K562 (cell line): ENCODE data around the gene CERS2. TPM values are rescaled to one million over a fixed set of nuclear protein-coding genes. Genes with fewer than 3 reads are reported as not detected.

Experiments used
- ARNT ChIP-seq, 2 experiments: fragments of 450-650 bp; IDR thresholded peaks; 2 replicates each; pipeline ENCODE4 v1.6.1; 2016; ENCODE audit warnings: mild to moderate bottlenecking in 1 of 2
- BRD4 ChIP-seq: fragments of 200-600 bp; sonication (generic); IDR thresholded peaks from 2 replicates; pipeline ENCODE4 v1.6.1; 2017; ENCODE audit warnings: inconsistent platforms
- C11orf30 ChIP-seq: fragments of 450-650 bp; IDR thresholded peaks from 2 replicates; pipeline ENCODE4 v1.6.1; 2016; ENCODE audit warnings: low read depth, mild to moderate bottlenecking
- CREB1 ChIP-seq, 2 experiments: sonication (generic) in 1 of 2; formaldehyde crosslinking in 1 of 2; IDR thresholded peaks; 2 replicates each; pipeline versions ENCODE4 v1.6.1 to v1.8.0; 2012 to 2022; ENCODE audit warnings: inconsistent platforms in 1 of 2, mild to moderate bottlenecking in 1 of 2, missing genetic modification reagents in 1 of 2, moderate library complexity in 1 of 2
- CREBBP ChIP-seq: IDR thresholded peaks from one replicate; pipeline ENCODE4 v1.6.1; 2012; ENCODE audit warnings: low read depth, mild to moderate bottlenecking, control low read depth, inconsistent platforms, low read length
- CREM ChIP-seq: IDR thresholded peaks from 2 replicates; pipeline ENCODE4 v1.6.1; 2014; ENCODE audit warnings: antibody characterized with exemption, low read depth
- GABPB1 ChIP-seq: sonication (generic); formaldehyde crosslinking; IDR thresholded peaks from 2 replicates; pipeline ENCODE4 v1.8.0; 2022; ENCODE audit warnings: mild to moderate bottlenecking, missing genetic modification reagents
- GABPB2 ChIP-seq: fragments of 250-450 bp; sonication (Bioruptor Pico); conservative IDR thresholded peaks from 2 replicates; pipeline ENCODE4 v1.5.1; 2021; ENCODE audit warnings: mild to moderate bottlenecking
- GATAD2A ChIP-seq: fragments of 450-650 bp; IDR thresholded peaks from 2 replicates; pipeline ENCODE4 v1.6.1; 2017
- HIVEP1 ChIP-seq: fragments of 250-450 bp; sonication (Bioruptor Pico); IDR thresholded peaks from 2 replicates; pipeline ENCODE4 v1.4.0; 2020; ENCODE audit warnings: mild to moderate bottlenecking
- KDM2B ChIP-seq: fragments of 250-450 bp; sonication (Bioruptor Pico); IDR thresholded peaks from 2 replicates; pipeline ENCODE4 v1.8.0; 2021; ENCODE audit warnings: mild to moderate bottlenecking, moderate library complexity
- KLF16 ChIP-seq: IDR thresholded peaks from 2 replicates; pipeline ENCODE4 v1.6.1; 2016; ENCODE audit warnings: antibody characterized with exemption
- MCM3 ChIP-seq: fragments of 450-650 bp; IDR thresholded peaks from 2 replicates; pipeline ENCODE4 v1.6.1; 2016
- MEIS2 ChIP-seq: fragments of 450-650 bp; IDR thresholded peaks from 2 replicates; pipeline ENCODE4 v1.6.1; 2014; ENCODE audit warnings: mild to moderate bottlenecking; ENCODE audit not compliant: partially characterized antibody
- NBN ChIP-seq: fragments of 450-650 bp; IDR thresholded peaks from 2 replicates; pipeline ENCODE4 v1.6.1; 2016; ENCODE audit warnings: low read depth, mild to moderate bottlenecking
- PTRF ChIP-seq: fragments of 450-650 bp; IDR thresholded peaks from 2 replicates; pipeline ENCODE4 v1.6.1; 2016; ENCODE audit warnings: mild to moderate bottlenecking, missing genetic modification characterization, missing compliant biosample characterization
- RBM17 ChIP-seq: fragments of 200-400 bp; formaldehyde crosslinking; IDR thresholded peaks from 2 replicates; pipeline ENCODE4 v1.6.1; 2017; ENCODE audit warnings: low read depth, mild to moderate bottlenecking, low read length, borderline replicate concordance
- SETDB1 ChIP-seq: IDR thresholded peaks from one replicate; pipeline ENCODE4 v1.6.1; 2012; ENCODE audit warnings: low read length, control low read depth, inconsistent platforms
- SLC30A9 ChIP-seq: fragments of 250-450 bp; sonication (Bioruptor Pico); IDR thresholded peaks from 2 replicates; pipeline ENCODE4 v1.8.0; 2022; ENCODE audit warnings: mild to moderate bottlenecking, moderate library complexity
- TAF1 ChIP-seq: IDR thresholded peaks from 2 replicates; pipeline ENCODE4 v1.6.1; 2011; ENCODE audit warnings: mild to moderate bottlenecking, low read length, moderate library complexity; ENCODE audit not compliant: insufficient read depth, control insufficient read depth, severe bottlenecking; ENCODE audit errors: extremely low read depth
- TCF7L2 ChIP-seq: fragments of 150-350 bp; IDR thresholded peaks from 2 replicates; pipeline ENCODE4 v1.6.1; 2016; ENCODE audit warnings: low read depth, mild to moderate bottlenecking, low read length, moderate library complexity
- TRIM28 ChIP-seq: fragments of 450-650 bp; IDR thresholded peaks from 2 replicates; pipeline ENCODE4 v1.6.1; 2017
- XRCC4 ChIP-seq: IDR thresholded peaks from one replicate; pipeline ENCODE4 v1.6.1; 2011; ENCODE audit not compliant: insufficient read depth, insufficient read length; ENCODE audit errors: extremely low read depth
- ZNF23 ChIP-seq: fragments of 250-450 bp; sonication (Bioruptor Pico); IDR thresholded peaks from 2 replicates; pipeline ENCODE4 v1.4.0; 2020; ENCODE audit warnings: mild to moderate bottlenecking
- ZNF282 ChIP-seq: sonication (generic); formaldehyde crosslinking; IDR thresholded peaks from 2 replicates; pipeline ENCODE4 v1.8.1; 2023; ENCODE audit warnings: missing genetic modification reagents
- ZNF384 ChIP-seq: IDR thresholded peaks from 2 replicates; pipeline ENCODE4 v1.6.1; 2012; ENCODE audit warnings: low read depth, low read length, improper control_type of control experiment
- ZNF41 ChIP-seq: fragments of 250-450 bp; sonication (Bioruptor Pico); conservative IDR thresholded peaks from 2 replicates; pipeline ENCODE4 v1.4.0; 2020; ENCODE audit warnings: mild to moderate bottlenecking
- ZSCAN29 ChIP-seq: fragments of 450-650 bp; IDR thresholded peaks from 2 replicates; pipeline ENCODE4 v1.6.1; 2017
- polyA plus RNA-seq, 8 experiments: library from polyadenylated mRNA; depleted of rRNA in 4 of 8; stranded (reverse) in 5 of 8; unstranded in 3 of 8; fragments of >200 nt; fragmentation: Nextera tagmentation in 2 of 8; fragmentation: Illumina TruSeq in 1 of 8; extraction: Ambion mirVana in 2 of 8; extraction: Trizol in 1 of 8; gene quantifications; 2 replicates each; pipeline versions ENCODE4 v1.2.1 to v1.2.3, GENCODE V29; 2011 to 2014; ENCODE audit warnings: inconsistent platforms in 1 of 8, missing spikeins in 1 of 8
- total RNA-seq, 7 experiments: library from RNA; depleted of rRNA in 6 of 7; stranded (reverse); fragments of >200 nt in 6 of 7; fragmentation: Illumina TruSeq in 2 of 7; extraction: Trizol in 2 of 7; gene quantifications; 2 replicates each; pipeline versions ENCODE4 v1.2.1 to v1.2.3, GENCODE V29; 2011 to 2021; ENCODE audit warnings: low replicate concordance in 1 of 7
- TF ChIP-seq, protein P1 (sequence below), 2 experiments: fragments of 200-800 bp in 1 of 2; sonication (Bioruptor generic) in 1 of 2; sonication (generic) in 1 of 2; formaldehyde crosslinking in 1 of 2; IDR thresholded peaks in 1 of 2; conservative IDR thresholded peaks in 1 of 2; 2 replicates each; pipeline versions ENCODE4 v1.5.0 to v1.6.1; 2016 to 2020; ENCODE audit warnings: missing compliant biosample characterization in 1 of 2, missing genetic modification characterization in 1 of 2, missing genetic modification reagents in 1 of 2
- TF ChIP-seq, protein P2 (sequence below): sonication (generic); formaldehyde crosslinking; IDR thresholded peaks from 2 replicates; pipeline ENCODE4 v1.8.0; 2022; ENCODE audit warnings: mild to moderate bottlenecking, missing genetic modification reagents
- TF ChIP-seq, protein P3 (sequence below): sonication (generic); formaldehyde crosslinking; IDR thresholded peaks from 2 replicates; pipeline ENCODE4 v1.9.0; 2022; ENCODE audit warnings: mild to moderate bottlenecking, missing genetic modification reagents

CERS2 gene
- total and polyA plus RNA-seq, 9 of the 15 experiments (the other 6 are each of a cell fraction or from before 2014, with no cell fraction given), result 23.4 to 295 (median 132) TPM

DNA sequence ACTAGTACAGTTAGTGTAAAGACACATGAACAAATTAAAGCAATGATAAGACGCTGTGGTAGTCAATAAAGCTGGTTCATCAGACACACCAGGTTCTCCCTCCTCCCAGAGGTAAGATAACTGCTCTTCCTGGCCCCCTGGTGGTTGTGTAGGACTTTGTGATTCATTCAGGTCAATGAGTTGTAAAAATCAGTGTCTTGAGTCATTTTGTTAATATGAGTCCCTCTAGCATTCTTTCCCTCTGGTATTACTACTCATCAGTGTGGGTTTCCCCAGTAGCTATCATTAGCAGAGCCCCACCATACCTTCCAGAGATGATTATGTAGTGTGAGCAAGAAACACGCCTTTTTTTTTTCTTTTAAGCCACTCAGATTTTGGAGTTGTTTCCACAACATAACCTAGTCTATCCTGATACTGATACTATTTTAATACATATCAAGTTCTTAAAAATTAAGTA, 52.1 kb downstream of the CERS2 start (continued):
- TF ChIP-seq, protein P1, sequence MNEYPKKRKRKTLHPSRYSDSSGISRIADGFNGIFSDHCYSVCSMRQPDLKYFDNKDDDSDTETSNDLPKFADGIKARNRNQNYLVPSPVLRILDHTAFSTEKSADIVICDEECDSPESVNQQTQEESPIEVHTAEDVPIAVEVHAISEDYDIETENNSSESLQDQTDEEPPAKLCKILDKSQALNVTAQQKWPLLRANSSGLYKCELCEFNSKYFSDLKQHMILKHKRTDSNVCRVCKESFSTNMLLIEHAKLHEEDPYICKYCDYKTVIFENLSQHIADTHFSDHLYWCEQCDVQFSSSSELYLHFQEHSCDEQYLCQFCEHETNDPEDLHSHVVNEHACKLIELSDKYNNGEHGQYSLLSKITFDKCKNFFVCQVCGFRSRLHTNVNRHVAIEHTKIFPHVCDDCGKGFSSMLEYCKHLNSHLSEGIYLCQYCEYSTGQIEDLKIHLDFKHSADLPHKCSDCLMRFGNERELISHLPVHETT (CRISPR knock-in tag; conservative IDR thresholded peaks at IDR 0.05 in 1 of 2, IDR thresholded peaks at IDR 0.05 in 1 of 2), result no peak
- no peak for TF ChIP-seq GABPB1 (CRISPR knock-in tag)
- no peak for TF ChIP-seq MCM3
- no peak for TF ChIP-seq ARNT (IDR thresholded peaks at IDR 0.05)
- no peak for TF ChIP-seq CREBBP
- TF ChIP-seq C11orf30, result no peak
- no peak for TF ChIP-seq HIVEP1 (CRISPR knock-in tag)
- TF ChIP-seq KDM2B, result no peak
- no peak for TF ChIP-seq RBM17
- no peak for TF ChIP-seq XRCC4
- TF ChIP-seq GABPB2 (CRISPR knock-in tag), result no peak
- TF ChIP-seq CREB1 (IDR thresholded peaks at IDR 0.05), result no peak
- no peak for TF ChIP-seq CREB1 (CRISPR knock-in tag; IDR thresholded peaks at IDR 0.05)
- TF ChIP-seq ZSCAN29, result no peak
- TF ChIP-seq SETDB1, result no peak
- TF ChIP-seq TCF7L2, result no peak
- TF ChIP-seq KLF16, result 0 out of 2 replicates have a peak, but pooled peaks have one; percentile 22
- TF ChIP-seq, protein P2, sequence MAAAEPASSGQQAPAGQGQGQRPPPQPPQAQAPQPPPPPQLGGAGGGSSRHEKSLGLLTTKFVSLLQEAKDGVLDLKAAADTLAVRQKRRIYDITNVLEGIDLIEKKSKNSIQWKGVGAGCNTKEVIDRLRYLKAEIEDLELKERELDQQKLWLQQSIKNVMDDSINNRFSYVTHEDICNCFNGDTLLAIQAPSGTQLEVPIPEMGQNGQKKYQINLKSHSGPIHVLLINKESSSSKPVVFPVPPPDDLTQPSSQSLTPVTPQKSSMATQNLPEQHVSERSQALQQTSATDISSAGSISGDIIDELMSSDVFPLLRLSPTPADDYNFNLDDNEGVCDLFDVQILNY, result no peak
- no peak for TF ChIP-seq ZNF23 (CRISPR knock-in tag)
- TF ChIP-seq NBN, result no peak
- no peak for TF ChIP-seq SLC30A9 (CRISPR knock-in tag)
- no peak for TF ChIP-seq TRIM28
- TF ChIP-seq ZNF384, result 0 out of 2 replicates have a peak, but pooled peaks have one; percentile 46
- no peak for TF ChIP-seq BRD4
- TF ChIP-seq, protein P3, sequence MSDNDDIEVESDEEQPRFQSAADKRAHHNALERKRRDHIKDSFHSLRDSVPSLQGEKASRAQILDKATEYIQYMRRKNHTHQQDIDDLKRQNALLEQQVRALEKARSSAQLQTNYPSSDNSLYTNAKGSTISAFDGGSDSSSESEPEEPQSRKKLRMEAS (CRISPR knock-in tag), result no peak
- TF ChIP-seq TAF1, result no peak
- TF ChIP-seq ZNF41, result no peak
- no peak for TF ChIP-seq PTRF (tag)
- 0 out of 2 replicates have a peak, but pooled peaks have one; percentile 25 for TF ChIP-seq CREM
- TF ChIP-seq GATAD2A, result no peak
- TF ChIP-seq ZNF282 (CRISPR knock-in tag), result no peak
- TF ChIP-seq MEIS2, result no peak
